Left renal cortex interstitium (tissue), 4 donors: ENCODE measurements around the gene ATP2A3. TPM values are rescaled to one million over a fixed set of nuclear protein-coding genes. Genes with fewer than 3 reads are reported as not detected.

Source experiments
- DNase-seq, 4 donors: peaks; one replicate each; pipeline ENCODE4 v3.0.0-alpha.2; 2013; ENCODE audit warnings: low read depth in 4 of 4, low spot score in 2 of 4, missing footprints in 1 of 4
- polyA plus RNA-seq, 4 donors: library from polyadenylated mRNA; unstranded; fragments of 120-200 nt; gene quantifications; one replicate each; pipeline ENCODE4 v1.2.1, GENCODE V29; 2013; ENCODE audit not compliant: insufficient read length in 4 of 4

ATP2A3 gene
- polyA plus RNA-seq, 4 donors, result 3.9 to 5.9 (median 4.6) TPM

DNA sequence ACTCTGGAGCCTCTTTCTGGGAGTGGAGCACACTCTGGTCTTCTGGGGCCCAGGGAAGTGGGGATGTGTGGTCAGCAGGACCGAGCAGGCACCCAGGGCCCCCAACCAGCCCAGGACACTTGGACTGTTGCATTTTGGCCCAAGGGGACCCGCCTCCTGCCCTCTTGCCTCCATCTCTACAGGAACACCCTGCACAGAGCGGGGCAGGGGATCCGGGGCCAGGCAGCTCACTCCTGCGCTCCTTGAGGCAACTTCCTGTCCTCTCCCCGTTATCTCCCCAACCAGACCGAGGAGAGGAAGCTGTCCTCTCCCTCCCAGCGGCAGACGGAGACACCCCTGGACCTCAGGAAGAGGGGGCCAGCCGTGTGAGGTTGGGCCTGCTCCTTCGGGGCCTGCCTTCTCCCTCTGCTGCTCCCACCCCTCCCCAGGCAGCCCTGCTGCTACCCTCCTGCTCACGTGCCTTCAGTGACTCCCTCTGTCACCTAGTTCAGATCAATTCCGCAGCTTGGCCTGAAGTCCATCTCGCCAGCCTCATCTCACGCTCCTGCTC lies 10.0 kb upstream of the ATP2A3 start:
- DNase-seq, result no peak

- no peak for DNase-seq
Observed at GRCh38 chr17:3973495-3974137, 9.4 kb upstream of the ATP2A3 start.

DNA sequence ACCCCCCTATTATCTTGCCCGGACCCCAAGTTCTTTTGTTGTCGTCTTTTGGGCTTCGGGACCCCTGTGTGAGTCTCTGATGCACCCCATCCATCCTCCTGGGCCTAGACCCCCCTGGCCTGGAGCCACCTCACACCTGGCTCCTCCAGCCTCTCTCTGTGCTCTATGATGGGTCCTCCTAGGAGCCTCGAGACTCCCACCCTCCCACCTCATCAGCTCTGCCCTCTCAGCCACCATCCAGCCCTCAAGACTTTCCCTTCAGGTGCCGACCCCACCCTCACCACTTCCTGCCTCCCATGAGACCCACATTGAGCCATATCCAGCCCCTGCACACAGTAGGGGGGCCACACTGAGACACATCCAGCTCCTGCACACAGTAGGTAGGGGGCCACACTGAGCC lies 8.7 kb upstream of the ATP2A3 start:
- DNase-seq, result no peak

GRCh38 chr17:3972281-3972731 lies 8.1 kb upstream of the ATP2A3 start:
- DNase-seq, result no peak

GRCh38 chr17:3970668-3971067 lies 6.4 kb upstream of the ATP2A3 start:
- DNase-seq, result no peak

GRCh38 chr17:3969963-3970362 lies 5.7 kb upstream of the ATP2A3 start:
- no peak for DNase-seq

- DNase-seq, result no peak
Observed at GRCh38 chr17:3968886-3969524, 4.8 kb upstream of the ATP2A3 start.

- no peak for DNase-seq
Observed at GRCh38 chr17:3968015-3968414, 3.8 kb upstream of the ATP2A3 start.

- DNase-seq, result no peak
Observed at GRCh38 chr17:3966720-3967363, 2.6 kb upstream of the ATP2A3 start.

DNA sequence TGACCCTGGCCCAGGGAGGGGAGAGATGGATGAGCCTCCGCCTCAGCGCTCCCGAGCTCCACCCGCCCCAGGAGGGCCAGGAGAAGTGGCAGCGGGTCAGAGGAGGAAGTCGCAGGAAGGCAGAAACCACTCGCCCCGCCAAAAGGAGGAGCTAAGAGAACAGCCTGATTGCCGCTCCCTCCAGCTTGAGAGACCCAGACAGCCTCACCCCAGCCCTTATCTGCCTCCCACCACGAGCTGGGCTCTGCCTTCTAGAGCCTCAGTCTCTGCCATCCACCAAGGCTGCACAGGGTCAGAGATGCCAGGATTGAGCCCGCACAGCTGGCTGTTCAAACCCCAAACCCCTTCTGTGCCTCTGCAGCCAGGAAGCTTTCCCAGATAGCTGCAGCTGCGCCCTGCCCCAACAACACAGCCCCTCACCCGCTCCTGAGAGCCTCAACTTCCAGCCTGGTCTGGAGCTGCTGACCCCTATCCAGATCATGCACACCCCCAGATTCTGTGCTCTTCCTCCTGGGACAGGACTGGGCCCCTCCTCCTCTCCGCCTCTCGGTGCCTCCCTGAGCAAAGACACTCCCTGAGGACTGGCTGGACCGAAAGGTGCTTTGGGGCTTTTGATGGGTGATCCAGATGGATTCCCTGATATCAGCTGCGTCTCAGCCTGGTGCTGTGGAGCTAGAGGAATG lies 1.0 kb upstream of the ATP2A3 start:
- no peak for DNase-seq

GRCh38 chr17:3963237-3964201 lies 718 bp downstream of the ATP2A3 start:
- DNase-seq, result no peak

GRCh38 chr17:3962965-3963236 lies 1.3 kb downstream of the ATP2A3 start:
- DNase-seq, result no peak

- no peak for DNase-seq
Observed at GRCh38 chr17:3962217-3962964, 1.8 kb downstream of the ATP2A3 start.

DNA sequence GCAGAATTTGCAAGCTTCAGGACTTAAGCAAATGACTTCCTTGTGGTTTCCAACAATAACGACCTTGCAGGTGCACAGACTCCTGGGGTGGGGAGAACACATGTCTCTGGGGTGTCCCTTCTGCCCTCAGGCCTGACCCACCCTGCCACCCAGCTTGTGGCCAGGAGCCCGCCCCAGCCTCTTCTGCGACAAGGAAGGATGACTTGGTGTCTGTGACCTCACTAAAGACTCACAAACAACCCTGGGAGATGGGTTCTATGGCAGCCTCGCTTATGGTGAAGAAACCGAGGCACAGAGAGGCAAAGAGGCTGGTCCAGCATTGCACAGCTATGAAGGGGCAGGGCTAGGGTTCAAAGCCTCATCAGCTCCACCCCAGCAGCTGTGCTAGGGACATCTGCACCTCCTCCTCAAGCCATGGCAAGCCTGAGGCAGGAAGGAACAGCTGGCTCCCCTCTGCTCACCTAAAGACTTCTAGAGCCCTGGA lies 2.6 kb downstream of the ATP2A3 start:
- no peak for DNase-seq

DNA sequence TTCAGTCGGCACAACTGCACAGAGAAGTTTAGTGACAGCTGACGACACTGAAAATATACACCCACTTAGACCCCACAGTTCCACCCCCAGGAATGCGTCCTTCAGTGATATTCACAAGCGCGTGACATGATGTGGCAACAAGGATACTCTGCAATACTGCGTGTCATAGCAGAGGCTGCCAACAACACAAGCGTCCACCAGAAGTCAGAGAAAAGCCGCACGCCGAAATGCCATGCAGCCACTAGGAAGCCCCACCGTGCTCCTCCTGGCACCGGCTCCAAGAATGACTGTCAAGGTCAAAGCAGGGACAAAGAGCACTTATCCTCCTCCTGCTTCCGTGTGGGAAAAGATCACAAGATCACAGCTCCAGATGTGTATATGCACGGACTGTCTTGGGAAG lies 3.5 kb downstream of the ATP2A3 start:
- DNase-seq, result no peak

GRCh38 chr17:3959921-3960601 lies 4.2 kb downstream of the ATP2A3 start:
- no peak for DNase-seq

DNA sequence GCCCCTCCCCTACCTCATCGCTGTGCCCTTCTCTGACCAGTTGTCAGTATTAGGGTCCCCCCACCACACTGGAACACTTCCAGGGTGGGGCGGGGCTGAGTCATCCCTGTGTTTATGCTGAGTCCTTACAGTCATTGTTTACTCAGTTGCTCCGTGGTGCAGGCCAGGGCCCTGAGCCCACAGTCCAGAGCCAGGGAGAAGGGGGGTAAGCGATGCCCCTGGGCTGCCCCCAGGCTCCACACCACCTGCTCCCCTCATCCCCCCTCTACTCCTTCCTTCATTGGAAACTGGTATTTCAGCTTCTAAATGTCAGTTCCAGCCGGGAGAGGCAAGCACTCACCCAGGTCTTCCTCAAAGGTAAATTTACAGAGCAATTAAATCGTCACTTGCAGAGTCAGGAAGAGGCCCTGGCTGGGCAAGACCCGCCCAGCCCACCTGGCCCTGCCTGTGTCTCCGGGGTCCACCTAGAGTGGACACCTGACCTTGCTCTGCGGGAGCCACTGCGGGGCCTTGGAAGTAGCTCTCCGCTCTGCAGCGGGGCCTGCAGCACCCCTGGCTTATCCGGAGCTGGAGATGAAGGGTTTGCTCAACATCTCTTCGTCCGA lies 4.8 kb downstream of the ATP2A3 start:
- DNase-seq, result no peak
